Lung microvascular endothelial cell (primary cell): ENCODE measurements around the gene MYH7B. TPM values are rescaled to one million over a fixed set of nuclear protein-coding genes. Genes with fewer than 3 reads are reported as not detected.

Experiments
- DNase-seq, 2 donors: peaks; one replicate each; pipeline versions ENCODE4 v3.0.0 to v3.0.0-alpha.2; 2010; ENCODE audit warnings: low read depth in 2 of 2
- total RNA-seq: library from RNA; depleted of rRNA; stranded (reverse); fragments of >200 nt; gene quantifications from 2 replicates; pipeline ENCODE4 v1.2.1, GENCODE V29; 2014

The MYH7B gene
- total RNA-seq, 1 donor from 2014 or later: under 0.01 TPM

- no peak for DNase-seq
Measured at GRCh38 chr20:35004051-35004725, 48.5 kb downstream of the MYH7B start.

- DNase-seq: no peak
Measured at GRCh38 chr20:35004749-35005462, 49.2 kb downstream of the MYH7B start.

Other genes with a start within 250 kb of the MYH7B start
- gene NCOA6, start 130.2 kb upstream of the MYH7B start, total RNA-seq: 3.5 and 6.5 TPM in 2 replicates
- gene GGT7, start 83.0 kb upstream of the MYH7B start, total RNA-seq: 2.2 and 3.4 TPM in 2 replicates
- gene ACSS2, start 79.3 kb upstream of the MYH7B start, total RNA-seq: 42.9 and 46.2 TPM in 2 replicates
- gene GSS, start 62 bp upstream of the MYH7B start, total RNA-seq: 54.3 and 61.1 TPM in 2 replicates
- 64.1 and 70.2 TPM in 2 replicates for gene TRPC4AP, start 136.9 kb downstream of the MYH7B start, total RNA-seq
- 76.3 and 123 TPM in 2 replicates for gene EDEM2, start 191.5 kb downstream of the MYH7B start, total RNA-seq
- 169 and 328 TPM in 2 replicates for gene PROCR, start 216.2 kb downstream of the MYH7B start, total RNA-seq